H1 (cell line): ENCODE data around the gene OTOP3. TPM values are rescaled to one million over a fixed set of nuclear protein-coding genes. Genes with fewer than 3 reads are reported as not detected.

Source experiments
- BACH1 ChIP-seq: IDR thresholded peaks from 2 replicates; pipeline ENCODE4 v1.6.1; 2012; ENCODE audit warnings: low read length, improper control_type of control experiment
- EGR1 ChIP-seq: IDR thresholded peaks from 2 replicates; pipeline ENCODE4 v1.6.1; 2011; ENCODE audit warnings: low read depth, low read length, borderline replicate concordance
- POLR2AphosphoS5 ChIP-seq: IDR thresholded peaks from 2 replicates; pipeline ENCODE4 v1.6.1; 2011; ENCODE audit warnings: low read depth, low read length
- RAD21 ChIP-seq, 2 experiments: IDR thresholded peaks in 1 of 2; conservative IDR thresholded peaks in 1 of 2; 2 replicates each; pipeline ENCODE4 v1.6.1; 2011; ENCODE audit warnings: low read depth in 2 of 2, low read length in 2 of 2, improper control_type of control experiment in 1 of 2, inconsistent platforms in 1 of 2, mild to moderate bottlenecking in 1 of 2, moderate library complexity in 1 of 2
- SAP30 ChIP-seq: fragments of 300-600 bp; sonication (generic); IDR thresholded peaks from 2 replicates; pipeline ENCODE4 v1.7.1; 2012; ENCODE audit warnings: low read length, moderate library complexity, mild to moderate bottlenecking, inconsistent platforms; ENCODE audit not compliant: insufficient read depth, insufficient replicate concordance
- SP1 ChIP-seq: IDR thresholded peaks from 2 replicates; pipeline ENCODE4 v1.6.1; 2011; ENCODE audit warnings: low read depth, low read length
- polyA plus RNA-seq, 7 experiments: library from polyadenylated mRNA; depleted of rRNA in 3 of 7; stranded (reverse) in 5 of 7; unstranded in 2 of 7; fragments of >200 nt in 5 of 7; fragments of 200-250 nt in 2 of 7; gene quantifications; 1 replicate in 5 of 7; 2 replicates in 1 of 7; 4 replicates in 1 of 7; pipeline versions ENCODE4 v1.2.1 to v1.2.3, GENCODE V29; 2011 to 2013; ENCODE audit warnings: missing spikeins in 2 of 7, mixed read lengths in 2 of 7
- total RNA-seq: library from RNA; stranded (reverse); fragmentation: NEBNext Ultra II Directional; extraction: Animal tissue kit (Norgen Biotek cat#: 25700); gene quantifications from 2 replicates; pipeline ENCODE4 v1.2.1, GENCODE V29; 2021
- TF ChIP-seq, protein P1 (sequence below): fragments of 300-600 bp; sonication (generic); IDR thresholded peaks from 2 replicates; pipeline ENCODE4 v1.7.1; 2012; ENCODE audit warnings: low read length, moderate library complexity, mild to moderate bottlenecking, inconsistent platforms; ENCODE audit not compliant: insufficient replicate concordance
- TF ChIP-seq, protein P2 (sequence below): IDR thresholded peaks from 2 replicates; pipeline ENCODE4 v1.6.1; 2012; ENCODE audit warnings: low read length, inconsistent platforms
- TF ChIP-seq, protein P3 (sequence below): IDR thresholded peaks from 2 replicates; pipeline ENCODE4 v1.6.1; 2012; ENCODE audit warnings: inconsistent platforms

The OTOP3 gene
- total and polyA plus RNA-seq, 2 of the 8 experiments (the other 6 are each of a cell fraction or from before 2014, with no cell fraction given): 0.05 TPM; not detected in 1

- TF ChIP-seq, protein P1, sequence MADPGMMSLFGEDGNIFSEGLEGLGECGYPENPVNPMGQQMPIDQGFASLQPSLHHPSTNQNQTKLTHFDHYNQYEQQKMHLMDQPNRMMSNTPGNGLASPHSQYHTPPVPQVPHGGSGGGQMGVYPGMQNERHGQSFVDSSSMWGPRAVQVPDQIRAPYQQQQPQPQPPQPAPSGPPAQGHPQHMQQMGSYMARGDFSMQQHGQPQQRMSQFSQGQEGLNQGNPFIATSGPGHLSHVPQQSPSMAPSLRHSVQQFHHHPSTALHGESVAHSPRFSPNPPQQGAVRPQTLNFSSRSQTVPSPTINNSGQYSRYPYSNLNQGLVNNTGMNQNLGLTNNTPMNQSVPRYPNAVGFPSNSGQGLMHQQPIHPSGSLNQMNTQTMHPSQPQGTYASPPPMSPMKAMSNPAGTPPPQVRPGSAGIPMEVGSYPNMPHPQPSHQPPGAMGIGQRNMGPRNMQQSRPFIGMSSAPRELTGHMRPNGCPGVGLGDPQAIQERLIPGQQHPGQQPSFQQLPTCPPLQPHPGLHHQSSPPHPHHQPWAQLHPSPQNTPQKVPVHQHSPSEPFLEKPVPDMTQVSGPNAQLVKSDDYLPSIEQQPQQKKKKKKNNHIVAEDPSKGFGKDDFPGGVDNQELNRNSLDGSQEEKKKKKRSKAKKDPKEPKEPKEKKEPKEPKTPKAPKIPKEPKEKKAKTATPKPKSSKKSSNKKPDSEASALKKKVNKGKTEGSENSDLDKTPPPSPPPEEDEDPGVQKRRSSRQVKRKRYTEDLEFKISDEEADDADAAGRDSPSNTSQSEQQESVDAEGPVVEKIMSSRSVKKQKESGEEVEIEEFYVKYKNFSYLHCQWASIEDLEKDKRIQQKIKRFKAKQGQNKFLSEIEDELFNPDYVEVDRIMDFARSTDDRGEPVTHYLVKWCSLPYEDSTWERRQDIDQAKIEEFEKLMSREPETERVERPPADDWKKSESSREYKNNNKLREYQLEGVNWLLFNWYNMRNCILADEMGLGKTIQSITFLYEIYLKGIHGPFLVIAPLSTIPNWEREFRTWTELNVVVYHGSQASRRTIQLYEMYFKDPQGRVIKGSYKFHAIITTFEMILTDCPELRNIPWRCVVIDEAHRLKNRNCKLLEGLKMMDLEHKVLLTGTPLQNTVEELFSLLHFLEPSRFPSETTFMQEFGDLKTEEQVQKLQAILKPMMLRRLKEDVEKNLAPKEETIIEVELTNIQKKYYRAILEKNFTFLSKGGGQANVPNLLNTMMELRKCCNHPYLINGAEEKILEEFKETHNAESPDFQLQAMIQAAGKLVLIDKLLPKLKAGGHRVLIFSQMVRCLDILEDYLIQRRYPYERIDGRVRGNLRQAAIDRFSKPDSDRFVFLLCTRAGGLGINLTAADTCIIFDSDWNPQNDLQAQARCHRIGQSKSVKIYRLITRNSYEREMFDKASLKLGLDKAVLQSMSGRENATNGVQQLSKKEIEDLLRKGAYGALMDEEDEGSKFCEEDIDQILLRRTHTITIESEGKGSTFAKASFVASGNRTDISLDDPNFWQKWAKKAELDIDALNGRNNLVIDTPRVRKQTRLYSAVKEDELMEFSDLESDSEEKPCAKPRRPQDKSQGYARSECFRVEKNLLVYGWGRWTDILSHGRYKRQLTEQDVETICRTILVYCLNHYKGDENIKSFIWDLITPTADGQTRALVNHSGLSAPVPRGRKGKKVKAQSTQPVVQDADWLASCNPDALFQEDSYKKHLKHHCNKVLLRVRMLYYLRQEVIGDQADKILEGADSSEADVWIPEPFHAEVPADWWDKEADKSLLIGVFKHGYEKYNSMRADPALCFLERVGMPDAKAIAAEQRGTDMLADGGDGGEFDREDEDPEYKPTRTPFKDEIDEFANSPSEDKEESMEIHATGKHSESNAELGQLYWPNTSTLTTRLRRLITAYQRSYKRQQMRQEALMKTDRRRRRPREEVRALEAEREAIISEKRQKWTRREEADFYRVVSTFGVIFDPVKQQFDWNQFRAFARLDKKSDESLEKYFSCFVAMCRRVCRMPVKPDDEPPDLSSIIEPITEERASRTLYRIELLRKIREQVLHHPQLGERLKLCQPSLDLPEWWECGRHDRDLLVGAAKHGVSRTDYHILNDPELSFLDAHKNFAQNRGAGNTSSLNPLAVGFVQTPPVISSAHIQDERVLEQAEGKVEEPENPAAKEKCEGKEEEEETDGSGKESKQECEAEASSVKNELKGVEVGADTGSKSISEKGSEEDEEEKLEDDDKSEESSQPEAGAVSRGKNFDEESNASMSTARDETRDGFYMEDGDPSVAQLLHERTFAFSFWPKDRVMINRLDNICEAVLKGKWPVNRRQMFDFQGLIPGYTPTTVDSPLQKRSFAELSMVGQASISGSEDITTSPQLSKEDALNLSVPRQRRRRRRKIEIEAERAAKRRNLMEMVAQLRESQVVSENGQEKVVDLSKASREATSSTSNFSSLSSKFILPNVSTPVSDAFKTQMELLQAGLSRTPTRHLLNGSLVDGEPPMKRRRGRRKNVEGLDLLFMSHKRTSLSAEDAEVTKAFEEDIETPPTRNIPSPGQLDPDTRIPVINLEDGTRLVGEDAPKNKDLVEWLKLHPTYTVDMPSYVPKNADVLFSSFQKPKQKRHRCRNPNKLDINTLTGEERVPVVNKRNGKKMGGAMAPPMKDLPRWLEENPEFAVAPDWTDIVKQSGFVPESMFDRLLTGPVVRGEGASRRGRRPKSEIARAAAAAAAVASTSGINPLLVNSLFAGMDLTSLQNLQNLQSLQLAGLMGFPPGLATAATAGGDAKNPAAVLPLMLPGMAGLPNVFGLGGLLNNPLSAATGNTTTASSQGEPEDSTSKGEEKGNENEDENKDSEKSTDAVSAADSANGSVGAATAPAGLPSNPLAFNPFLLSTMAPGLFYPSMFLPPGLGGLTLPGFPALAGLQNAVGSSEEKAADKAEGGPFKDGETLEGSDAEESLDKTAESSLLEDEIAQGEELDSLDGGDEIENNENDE: no peak
- TF ChIP-seq POLR2AphosphoS5 (no peak), SP1 (no peak), BACH1 (no peak), RAD21 (IDR thresholded peaks at IDR 0.05 in 1 of 2, conservative IDR thresholded peaks at IDR 0.05 in 1 of 2; ENCODE audit: low read depth in 2 of 2, low read length in 2 of 2) (no peak), SAP30 (no peak), EGR1 (no peak)
- TF ChIP-seq, protein P2, sequence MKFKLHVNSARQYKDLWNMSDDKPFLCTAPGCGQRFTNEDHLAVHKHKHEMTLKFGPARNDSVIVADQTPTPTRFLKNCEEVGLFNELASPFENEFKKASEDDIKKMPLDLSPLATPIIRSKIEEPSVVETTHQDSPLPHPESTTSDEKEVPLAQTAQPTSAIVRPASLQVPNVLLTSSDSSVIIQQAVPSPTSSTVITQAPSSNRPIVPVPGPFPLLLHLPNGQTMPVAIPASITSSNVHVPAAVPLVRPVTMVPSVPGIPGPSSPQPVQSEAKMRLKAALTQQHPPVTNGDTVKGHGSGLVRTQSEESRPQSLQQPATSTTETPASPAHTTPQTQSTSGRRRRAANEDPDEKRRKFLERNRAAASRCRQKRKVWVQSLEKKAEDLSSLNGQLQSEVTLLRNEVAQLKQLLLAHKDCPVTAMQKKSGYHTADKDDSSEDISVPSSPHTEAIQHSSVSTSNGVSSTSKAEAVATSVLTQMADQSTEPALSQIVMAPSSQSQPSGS: no peak
- TF ChIP-seq, protein P3, sequence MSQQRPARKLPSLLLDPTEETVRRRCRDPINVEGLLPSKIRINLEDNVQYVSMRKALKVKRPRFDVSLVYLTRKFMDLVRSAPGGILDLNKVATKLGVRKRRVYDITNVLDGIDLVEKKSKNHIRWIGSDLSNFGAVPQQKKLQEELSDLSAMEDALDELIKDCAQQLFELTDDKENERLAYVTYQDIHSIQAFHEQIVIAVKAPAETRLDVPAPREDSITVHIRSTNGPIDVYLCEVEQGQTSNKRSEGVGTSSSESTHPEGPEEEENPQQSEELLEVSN: no peak
Measured at GRCh38 chr17:74928786-74929185, 6.9 kb upstream of the OTOP3 start (continued).
